Gastroesophageal sphincter (tissue), 4 donors: ENCODE measurements around the gene CASK. TPM values are rescaled to one million over a fixed set of nuclear protein-coding genes. Genes with fewer than 3 reads are reported as not detected.

ENCODE experiments used
- ATAC-seq: fragments of 150-250 bp; one replicate; pipeline ENCODE4 v1.9.1; 2016; ENCODE audit warnings: mild to moderate bottlenecking, moderate library complexity
- H3K27ac ChIP-seq, 4 donors: fragments of 200-600 bp; sonication (generic) in 3 of 4; 1 replicate in 3 of 4; 2 replicates in 1 of 4; pipeline ENCODE4 v1.5.1; 2016 to 2019
- H3K27me3 ChIP-seq: fragments of 200-600 bp; sonication (generic); one replicate; pipeline ENCODE4 v1.5.1; 2019
- H3K36me3 ChIP-seq, 2 donors: fragments of 200-600 bp; sonication (generic); one replicate each; pipeline ENCODE4 v1.5.1; 2019; ENCODE audit warnings: control low read depth in 1 of 2
- H3K4me1 ChIP-seq, 3 donors: fragments of 200-600 bp; sonication (generic); 1 replicate in 2 of 3; 2 replicates in 1 of 3; pipeline ENCODE4 v1.5.1; 2016 to 2019; ENCODE audit warnings: control low read depth in 2 of 3
- H3K4me3 ChIP-seq, 2 donors: fragments of 200-600 bp; sonication (generic); one replicate each; pipeline ENCODE4 v1.5.1; 2019; ENCODE audit warnings: mild to moderate bottlenecking in 1 of 2, moderate library complexity in 1 of 2
- H3K9me3 ChIP-seq, 3 donors: fragments of 200-600 bp; sonication (generic); one replicate each; pipeline ENCODE4 v1.5.1; 2017 to 2019; ENCODE audit warnings: control low read depth in 2 of 3
- EP300 ChIP-seq: sonication (generic); formaldehyde crosslinking; IDR thresholded peaks from one replicate; pipeline ENCODE4 v1.6.1; 2017; ENCODE audit warnings: antibody characterized with exemption, mild to moderate bottlenecking
- POLR2A ChIP-seq, 2 donors: fragments of 450-650 bp; IDR thresholded peaks; one replicate each; pipeline ENCODE4 v1.6.1; 2017; ENCODE audit warnings: antibody characterized with exemption in 2 of 2, mild to moderate bottlenecking in 2 of 2, moderate library complexity in 1 of 2
- POLR2AphosphoS5 ChIP-seq: sonication (generic); formaldehyde crosslinking; IDR thresholded peaks from one replicate; pipeline ENCODE4 v1.6.1; 2017; ENCODE audit warnings: antibody characterized with exemption
- WGBS, 2 donors: methylation state at CpG; one replicate each; pipeline ENCODE4 v1.1.5; 2018; ENCODE audit warnings: low coverage in 1 of 2; 5-methylcytosine and 5-hydroxymethylcytosine counted together
- total RNA-seq, 4 donors: library from RNA; depleted of rRNA; stranded (reverse); fragments of >200 nt; gene quantifications; one replicate each; pipeline ENCODE4 v1.1.0, GENCODE V29; 2016
- TF ChIP-seq, protein P1 (sequence below), 4 experiments: fragments of 200-600 bp in 2 of 4; fragments of 450-650 bp in 2 of 4; sonication (generic) in 1 of 4; IDR thresholded peaks; one replicate each; pipeline ENCODE4 v1.5.1; 2017 to 2019; ENCODE audit warnings: antibody characterized with exemption in 4 of 4, mild to moderate bottlenecking in 2 of 4, moderate library complexity in 2 of 4

CASK gene
- total RNA-seq, 4 donors from 2014 or later = 22.6 to 55.0 (median 30.5) TPM

DNA sequence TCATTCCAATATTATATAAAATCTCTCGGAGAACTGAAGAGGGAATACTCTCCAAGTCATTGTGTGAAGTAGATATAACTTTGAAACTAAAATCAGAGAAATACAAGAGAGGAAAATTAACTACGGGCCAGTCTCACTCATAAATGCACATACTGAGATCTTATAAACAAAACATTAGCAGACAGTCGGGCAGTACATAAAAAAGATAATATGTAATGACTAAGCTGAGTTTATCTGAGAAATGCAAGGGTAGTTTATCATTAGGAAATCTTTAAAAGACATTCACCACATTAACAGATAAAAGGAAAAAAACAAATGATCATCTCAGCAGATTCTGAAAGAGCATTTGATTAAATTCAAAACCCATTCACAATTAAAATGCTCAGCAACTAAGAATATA lies 359.5 kb downstream of the CASK start:
- 19 to 52% methylated on average over 3 of the region's 3 CpGs for WGBS, 2 donors
- Histone ChIP-seq H3K27me3 (no peaks in the 10 kb centered on the region), H3K36me3 (peaks cover 0 to 7% of the 10 kb centered on the region in 2 donors), H3K4me3 (no peak overlapping the region), H3K27ac (no peak overlapping the region), H3K4me1 (peaks cover 0 to 28% (median 0%) of the 10 kb centered on the region in 3 donors), H3K9me3 (no peaks in the 10 kb centered on the region)
- TF ChIP-seq EP300 = no peak
- no peak for TF ChIP-seq POLR2AphosphoS5
- TF ChIP-seq POLR2A (IDR thresholded peaks at IDR 0.05) = no peak
- TF ChIP-seq, protein P1, sequence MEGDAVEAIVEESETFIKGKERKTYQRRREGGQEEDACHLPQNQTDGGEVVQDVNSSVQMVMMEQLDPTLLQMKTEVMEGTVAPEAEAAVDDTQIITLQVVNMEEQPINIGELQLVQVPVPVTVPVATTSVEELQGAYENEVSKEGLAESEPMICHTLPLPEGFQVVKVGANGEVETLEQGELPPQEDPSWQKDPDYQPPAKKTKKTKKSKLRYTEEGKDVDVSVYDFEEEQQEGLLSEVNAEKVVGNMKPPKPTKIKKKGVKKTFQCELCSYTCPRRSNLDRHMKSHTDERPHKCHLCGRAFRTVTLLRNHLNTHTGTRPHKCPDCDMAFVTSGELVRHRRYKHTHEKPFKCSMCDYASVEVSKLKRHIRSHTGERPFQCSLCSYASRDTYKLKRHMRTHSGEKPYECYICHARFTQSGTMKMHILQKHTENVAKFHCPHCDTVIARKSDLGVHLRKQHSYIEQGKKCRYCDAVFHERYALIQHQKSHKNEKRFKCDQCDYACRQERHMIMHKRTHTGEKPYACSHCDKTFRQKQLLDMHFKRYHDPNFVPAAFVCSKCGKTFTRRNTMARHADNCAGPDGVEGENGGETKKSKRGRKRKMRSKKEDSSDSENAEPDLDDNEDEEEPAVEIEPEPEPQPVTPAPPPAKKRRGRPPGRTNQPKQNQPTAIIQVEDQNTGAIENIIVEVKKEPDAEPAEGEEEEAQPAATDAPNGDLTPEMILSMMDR (IDR thresholded peaks at IDR 0.05) = no peak
- no peak for ATAC-seq

GRCh38 chrX:41561045-41561444 lies 362.3 kb downstream of the CASK start:
- no peaks in the 10 kb centered on the region for H3K27me3 ChIP-seq
- no peak overlapping the region for H3K4me3 ChIP-seq
- ATAC-seq = no peak
- WGBS, 2 donors = 0 to 8% methylated on average over 2 of the region's 2 CpGs
- TF ChIP-seq EP300 = no peak
- TF ChIP-seq POLR2AphosphoS5 = peak; percentile 43
- H3K9me3 ChIP-seq = no peaks in the 10 kb centered on the region
- peaks cover 0 to 34% (median 0%) of the 10 kb centered on the region in 3 donors for H3K4me1 ChIP-seq
- H3K27ac ChIP-seq = peak overlapping the region in 2 of 4 donors; percentile 24 to 54
- no peaks in the 10 kb centered on the region for H3K36me3 ChIP-seq

DNA sequence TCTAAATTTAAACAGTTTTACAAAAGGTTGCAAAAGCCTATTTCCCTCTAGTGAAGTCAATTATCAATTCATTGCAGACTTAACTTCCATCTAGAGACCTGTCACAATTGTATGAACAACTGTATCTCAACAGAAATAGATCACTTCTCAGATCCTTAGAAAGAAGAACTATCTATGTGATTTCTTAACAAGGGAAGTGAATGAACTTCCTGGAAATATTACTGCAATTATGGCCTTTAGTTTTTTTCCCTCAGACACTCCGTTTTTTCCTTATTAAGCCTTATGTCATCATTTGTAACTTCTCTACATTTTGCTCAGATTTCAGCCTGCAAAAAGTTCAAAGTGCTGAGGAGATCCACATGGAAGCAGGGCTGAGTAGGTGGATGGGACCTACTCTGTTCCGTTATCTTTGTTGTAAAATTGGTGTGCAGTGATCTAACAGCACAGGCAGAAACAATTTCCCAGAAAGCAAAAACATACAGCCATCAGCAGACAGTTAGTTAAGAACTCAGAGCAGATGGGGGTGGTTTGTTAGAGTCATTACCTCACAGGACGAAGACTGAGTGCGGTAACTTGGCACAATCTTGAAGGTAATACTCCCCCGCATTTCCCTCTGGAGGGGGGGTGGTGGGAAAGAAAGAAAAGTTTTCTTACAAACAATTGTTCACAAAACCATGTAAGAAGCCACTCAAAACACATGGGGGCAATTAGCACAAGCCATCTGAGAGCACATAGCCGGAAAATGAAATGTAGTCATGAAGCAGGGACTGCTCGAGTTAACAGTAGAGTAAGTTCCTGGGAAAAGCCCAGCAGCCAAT lies 363.9 kb downstream of the CASK start:
- whole genome bisulfite sequencing, 2 donors = 12 to 45% methylated on average over 3 to 6 of the region's 7 CpGs
- no peaks in the 10 kb centered on the region for H3K9me3 ChIP-seq
- no peaks in the 10 kb centered on the region for H3K36me3 ChIP-seq
- peak; percentile 25 for ATAC-seq
- H3K4me3 ChIP-seq = no peak overlapping the region
- H3K4me1 ChIP-seq = peaks cover 0 to 34% (median 0%) of the 10 kb centered on the region in 3 donors
- no peak for TF ChIP-seq POLR2A (IDR thresholded peaks at IDR 0.05)
- TF ChIP-seq, protein P1 (IDR thresholded peaks at IDR 0.05) = no peak
- TF ChIP-seq POLR2AphosphoS5 = no peak
- TF ChIP-seq EP300 = no peak
- peak overlapping the region in 3 of 4 donors; percentile 5 to 24 (median 20) for H3K27ac ChIP-seq
- H3K27me3 ChIP-seq = no peaks in the 10 kb centered on the region

- Histone ChIP-seq H3K9me3 (no peaks in the 10 kb centered on the region), H3K4me3 (no peak overlapping the region), H3K4me1 (peaks cover 0 to 34% (median 0%) of the 10 kb centered on the region in 3 donors), H3K27me3 (no peaks in the 10 kb centered on the region), H3K27ac (no peak overlapping the region), H3K36me3 (no peaks in the 10 kb centered on the region)
- TF ChIP-seq POLR2A (IDR thresholded peaks at IDR 0.05) = no peak
- TF ChIP-seq, protein P1 (IDR thresholded peaks at IDR 0.05) = peak in 3 of 4 experiments; percentile 24 to 38 (median 35)
- WGBS, 2 donors = 5 to 14% methylated on average over 2 of the region's 2 CpGs
- no peak for ATAC-seq
These were observed 364.8 kb downstream of the CASK start for GRCh38 chrX:41558531-41558930.

GRCh38 chrX:41556958-41557357 lies 366.4 kb downstream of the CASK start:
- H3K4me1 ChIP-seq = peaks cover 0 to 34% (median 0%) of the 10 kb centered on the region in 3 donors
- no peak overlapping the region for H3K4me3 ChIP-seq
- no peaks in the 10 kb centered on the region for H3K36me3 ChIP-seq
- no peak for ATAC-seq
- no peak overlapping the region for H3K27ac ChIP-seq
- TF ChIP-seq POLR2A (IDR thresholded peaks at IDR 0.05) (no peak), EP300 (no peak), POLR2AphosphoS5 (no peak)
- TF ChIP-seq, protein P1 (IDR thresholded peaks at IDR 0.05) = no peak
- WGBS, 2 donors = 72 to 83% methylated on average over 2 of the region's 2 CpGs
- no peaks in the 10 kb centered on the region for H3K27me3 ChIP-seq
- no peaks in the 10 kb centered on the region for H3K9me3 ChIP-seq
